Measurements from ENCODE around the gene TMCC1.
"Not testable (repeated sequence)": the region's sequence is repeated elsewhere in the genome, so short reads cannot be mapped to it uniquely, and the experiment has no call there.

- TF ChIP-seq CTCF (IDR thresholded peaks at IDR 0.05); ZFX (IDR thresholded peaks at IDR 0.05; ENCODE audit: borderline replicate concordance): not testable (repeated sequence)
These were observed 7.8 kb upstream of the TMCC1 start for GRCh38 chr3:129901272-129901671.

Measured in 22Rv1 (cell line).